WTC11 (cell line): Measurements from ENCODE around the gene KLHDC4.

Experiments used
- ATF3 ChIP-seq: sonication (generic); formaldehyde crosslinking; conservative IDR thresholded peaks from 2 replicates; pipeline ENCODE4 v1.8.1; 2022; ENCODE audit warnings: mild to moderate bottlenecking, missing genetic modification reagents
- CBFB ChIP-seq: sonication (generic); formaldehyde crosslinking; IDR thresholded peaks from 2 replicates; pipeline ENCODE4 v1.8.1; 2022; ENCODE audit warnings: mild to moderate bottlenecking, low read depth, missing genetic modification reagents
- CTCF ChIP-seq: fragments of 200-600 bp; IDR thresholded peaks from 2 replicates; pipeline ENCODE4 v1.8.0; 2022; ENCODE audit warnings: antibody characterized with exemption
- E2F4 ChIP-seq: sonication (generic); formaldehyde crosslinking; IDR thresholded peaks from 2 replicates; pipeline ENCODE4 v1.8.1; 2022; ENCODE audit warnings: low read depth, mild to moderate bottlenecking, moderate library complexity, missing genetic modification reagents, borderline replicate concordance
- NR1H2 ChIP-seq: sonication (generic); formaldehyde crosslinking; IDR thresholded peaks from 2 replicates; pipeline ENCODE4 v1.9.0; 2021; ENCODE audit warnings: mild to moderate bottlenecking, moderate library complexity, missing genetic modification reagents
- ZNF281 ChIP-seq: sonication (generic); formaldehyde crosslinking; IDR thresholded peaks from 2 replicates; pipeline ENCODE4 v1.8.0; 2023; ENCODE audit warnings: mild to moderate bottlenecking, missing genetic modification reagents
- ZNF671 ChIP-seq: fragments of 250-450 bp; sonication (Bioruptor Pico); IDR thresholded peaks from 2 replicates; pipeline ENCODE4 v1.8.0; 2021; ENCODE audit warnings: mild to moderate bottlenecking

GRCh38 chr16:87665193-87665592, 100.6 kb downstream of the KLHDC4 start:
- TF ChIP-seq CTCF (no peak), E2F4 (no peak), ZNF281 (CRISPR knock-in tag) (no peak), CBFB (CRISPR knock-in tag) (no peak), ZNF671 (CRISPR knock-in tag) (no peak), ATF3 (CRISPR knock-in tag) (no peak), NR1H2 (CRISPR knock-in tag) (no peak)
